GM13976 (cell line): ENCODE data around the gene GRIN3A.

Experiments used
- DNase-seq: peaks from one replicate; pipeline ENCODE4 v3.0.0; 2012; ENCODE audit warnings: low spot score
- CTCF ChIP-seq: IDR thresholded peaks from 2 replicates; pipeline ENCODE4 v1.5.1; 2012; ENCODE audit warnings: borderline replicate concordance, mild to moderate bottlenecking; ENCODE audit not compliant: insufficient read depth; ENCODE audit errors: extremely low read depth, missing control alignments, control extremely low read depth
- in situ Hi-C: fragments of 300-500 bp; cut with MboI; formaldehyde crosslinking; loops from one replicate; pipeline ENCODE4 v1.12.0; 2022; ENCODE audit warnings: low sequenced_read_pairs, mixed read lengths, inconsistent platforms; ENCODE audit not compliant: unreplicated experiment

Gene GRIN3A

GRCh38 chr9:101738566-101739183 lies at the start of gene GRIN3A:
TSS of gene GRIN3A (minus strand) at chr9:101738647. CDS start at chr9:101737979, 668 bp downstream.
- no peak for TF ChIP-seq CTCF
- in situ Hi-C loops: no loop called here
- peak; percentile 27 for DNase-seq

- in situ Hi-C loops: no loop called here
- TF ChIP-seq CTCF: no peak
- no peak for DNase-seq
Measured at GRCh38 chr9:101787891-101788290, 49.4 kb upstream of the GRIN3A start.

GRCh38 chr9:101778332-101778731 lies 39.9 kb upstream of the GRIN3A start:
- no peak for DNase-seq
- in situ Hi-C loops: no loop called here
- TF ChIP-seq CTCF: no peak

GRCh38 chr9:101764472-101764871 lies 26.0 kb upstream of the GRIN3A start:
- DNase-seq: no peak
- no peak for TF ChIP-seq CTCF
- in situ Hi-C loops: no loop called here

GRCh38 chr9:101758304-101758930 lies 20.0 kb upstream of the GRIN3A start:
- DNase-seq: no peak
- in situ Hi-C loops: no loop called here
- no peak for TF ChIP-seq CTCF

GRCh38 chr9:101753716-101754115 lies 15.3 kb upstream of the GRIN3A start:
- no peak for DNase-seq
- TF ChIP-seq CTCF: no peak
- in situ Hi-C loops: no loop called here

GRCh38 chr9:101751895-101752294 lies 13.4 kb upstream of the GRIN3A start:
- in situ Hi-C loops: no loop called here
- TF ChIP-seq CTCF: no peak
- DNase-seq: no peak
